HG03097 (cell line): ENCODE measurements around the gene IKZF1.

Experiments
- ATAC-seq: cut with Tn5 transposase; IDR thresholded peaks from one replicate; pipeline ENCODE4 v1.9.1; 2021; ENCODE audit not compliant: unreplicated experiment, low FRiP score

IKZF1 gene

DNA sequence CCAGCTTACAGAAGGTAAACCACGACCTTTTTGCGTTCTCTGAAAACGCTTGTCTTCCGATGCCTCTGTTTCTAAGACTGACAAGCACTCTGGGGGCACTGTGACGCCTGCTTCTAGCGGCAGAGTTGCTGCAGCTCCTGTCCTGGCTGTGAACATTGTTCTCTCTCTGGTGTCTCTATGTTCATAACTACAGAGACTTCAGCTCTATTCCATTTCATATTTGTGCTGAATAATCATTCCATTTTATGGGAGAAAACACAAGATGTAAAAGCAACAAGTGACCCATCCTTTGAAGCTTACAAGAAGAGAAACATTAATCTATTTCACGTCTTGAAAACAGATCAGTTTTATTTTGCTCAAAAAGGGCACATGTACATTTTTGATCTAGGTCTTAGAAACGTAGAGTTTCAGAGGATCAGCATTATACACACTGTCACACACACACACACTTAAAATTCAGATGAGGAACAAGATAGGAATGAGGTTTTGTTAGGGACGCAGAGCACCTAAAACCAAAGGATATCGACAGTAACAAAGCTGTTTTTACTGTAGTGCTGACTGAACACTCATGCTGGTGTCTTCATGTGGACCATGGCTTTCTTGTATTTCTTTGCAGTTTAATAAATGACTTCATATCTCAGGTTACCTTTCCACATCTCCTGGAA lies 3.0 kb downstream of the IKZF1 start:
- no peak for ATAC-seq

DNA sequence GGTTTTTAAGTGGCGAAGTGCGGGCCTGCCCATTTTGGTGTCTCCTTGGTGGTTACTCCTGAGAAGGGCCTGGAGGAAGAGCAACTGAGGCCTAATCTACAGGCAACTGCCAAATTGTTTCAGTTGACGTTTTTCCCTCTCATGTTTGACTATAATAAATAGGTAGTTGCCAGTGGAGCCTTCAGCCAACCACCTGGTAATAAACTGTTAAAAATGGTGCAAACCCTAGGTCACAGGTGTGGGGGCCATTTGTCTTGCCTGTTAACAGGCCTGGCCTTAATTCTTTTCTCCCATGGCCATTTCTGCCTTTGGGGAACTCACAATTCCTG lies 3.7 kb downstream of the IKZF1 start:
- ATAC-seq, result no peak

DNA sequence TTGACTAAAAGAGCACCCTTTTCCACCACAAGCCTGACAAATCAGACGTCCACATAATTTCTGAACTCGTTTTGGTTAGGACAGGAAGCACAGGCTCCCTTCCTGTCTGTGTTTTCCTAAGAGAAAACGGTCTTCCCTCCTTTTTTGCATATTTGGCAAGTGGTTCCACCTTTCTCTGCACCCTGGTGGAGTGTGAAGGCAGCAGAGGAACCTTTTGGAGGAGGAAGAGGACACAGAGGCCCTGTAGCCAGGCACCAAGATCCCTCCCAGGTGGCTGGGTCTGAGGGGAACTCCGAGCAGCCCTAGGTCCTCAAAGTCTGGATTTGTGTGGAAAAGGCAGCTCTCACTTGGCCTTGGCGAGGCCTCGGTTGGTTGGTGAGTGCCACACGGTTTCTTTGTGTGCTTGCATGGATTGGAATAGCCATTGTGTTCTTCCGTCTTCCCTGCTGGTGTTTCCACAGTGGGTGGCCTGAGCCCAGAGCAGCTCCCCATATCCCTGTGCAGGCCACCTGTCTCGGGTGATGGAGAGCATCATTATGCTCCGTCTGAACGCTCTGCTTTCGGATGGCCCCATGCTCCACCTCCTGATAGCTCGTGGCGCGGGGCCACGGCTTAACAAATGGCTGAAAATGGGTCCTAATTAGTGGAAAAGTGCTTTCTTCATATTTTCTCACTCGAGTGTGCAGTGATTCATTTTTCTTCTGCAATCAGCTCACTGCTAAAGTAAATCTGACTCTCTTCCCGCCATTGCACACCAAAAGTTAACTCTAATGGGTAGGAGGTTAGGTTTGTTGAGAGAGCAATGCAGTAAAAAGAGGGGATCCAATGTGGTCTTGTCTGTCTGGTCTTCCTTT lies 4.2 kb downstream of the IKZF1 start:
- no peak for ATAC-seq

DNA sequence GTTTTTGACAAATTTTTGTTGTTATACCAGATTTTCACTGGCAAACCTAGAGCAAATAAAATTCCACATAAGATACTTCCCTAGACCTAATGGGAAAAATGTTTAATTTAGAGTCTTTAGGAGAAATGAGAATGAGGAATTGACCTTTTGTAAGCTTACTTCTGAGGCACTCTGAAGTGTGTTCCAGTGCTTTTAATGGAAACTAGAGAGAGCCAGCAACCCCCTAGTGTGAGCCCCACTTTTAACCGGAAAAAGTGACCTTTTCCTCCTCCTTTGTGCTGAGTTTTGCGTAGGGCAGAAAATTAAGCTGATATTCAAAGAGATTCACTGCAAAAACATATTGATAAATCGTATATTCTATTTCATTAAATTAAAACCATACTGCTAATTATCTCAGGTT lies 5.2 kb downstream of the IKZF1 start:
- no peak for ATAC-seq

DNA sequence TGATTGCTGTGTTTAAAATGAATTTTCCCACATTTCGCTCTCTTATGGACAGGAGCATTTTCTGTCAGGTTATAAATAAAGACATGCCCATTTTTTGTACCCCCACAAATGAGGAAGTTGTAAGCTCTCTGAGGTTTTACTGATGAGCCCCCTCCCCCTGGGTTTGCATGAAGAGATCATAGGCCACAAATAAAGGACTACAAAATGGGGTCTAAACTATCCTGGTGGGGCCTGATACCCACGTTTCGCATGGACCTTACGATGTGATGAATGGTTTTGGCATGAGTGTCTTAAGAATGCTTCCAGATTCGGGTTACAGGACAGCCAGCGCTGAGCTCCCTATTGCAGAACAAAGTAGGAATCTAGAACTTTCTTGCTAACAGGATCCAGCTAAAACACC lies 5.8 kb downstream of the IKZF1 start:
- no peak for ATAC-seq

DNA sequence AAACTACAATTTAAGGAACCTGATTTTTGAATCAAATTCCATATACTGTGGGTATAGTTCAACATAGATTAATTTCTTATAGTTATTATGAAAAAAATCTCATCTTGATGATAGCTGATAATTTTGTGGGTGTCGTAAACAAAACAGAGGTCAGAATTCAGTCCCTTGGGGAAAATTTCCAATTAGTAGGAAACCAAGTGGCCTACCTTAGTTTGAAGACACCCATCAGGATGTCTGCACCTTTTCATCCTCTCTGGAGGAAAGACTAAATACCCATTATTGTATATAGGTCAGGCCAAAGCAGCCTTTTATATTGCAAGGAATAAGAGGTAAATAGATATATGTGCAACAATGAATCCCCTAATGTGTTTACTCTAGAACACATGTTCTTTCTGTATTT lies 6.4 kb downstream of the IKZF1 start:
- ATAC-seq, result no peak

DNA sequence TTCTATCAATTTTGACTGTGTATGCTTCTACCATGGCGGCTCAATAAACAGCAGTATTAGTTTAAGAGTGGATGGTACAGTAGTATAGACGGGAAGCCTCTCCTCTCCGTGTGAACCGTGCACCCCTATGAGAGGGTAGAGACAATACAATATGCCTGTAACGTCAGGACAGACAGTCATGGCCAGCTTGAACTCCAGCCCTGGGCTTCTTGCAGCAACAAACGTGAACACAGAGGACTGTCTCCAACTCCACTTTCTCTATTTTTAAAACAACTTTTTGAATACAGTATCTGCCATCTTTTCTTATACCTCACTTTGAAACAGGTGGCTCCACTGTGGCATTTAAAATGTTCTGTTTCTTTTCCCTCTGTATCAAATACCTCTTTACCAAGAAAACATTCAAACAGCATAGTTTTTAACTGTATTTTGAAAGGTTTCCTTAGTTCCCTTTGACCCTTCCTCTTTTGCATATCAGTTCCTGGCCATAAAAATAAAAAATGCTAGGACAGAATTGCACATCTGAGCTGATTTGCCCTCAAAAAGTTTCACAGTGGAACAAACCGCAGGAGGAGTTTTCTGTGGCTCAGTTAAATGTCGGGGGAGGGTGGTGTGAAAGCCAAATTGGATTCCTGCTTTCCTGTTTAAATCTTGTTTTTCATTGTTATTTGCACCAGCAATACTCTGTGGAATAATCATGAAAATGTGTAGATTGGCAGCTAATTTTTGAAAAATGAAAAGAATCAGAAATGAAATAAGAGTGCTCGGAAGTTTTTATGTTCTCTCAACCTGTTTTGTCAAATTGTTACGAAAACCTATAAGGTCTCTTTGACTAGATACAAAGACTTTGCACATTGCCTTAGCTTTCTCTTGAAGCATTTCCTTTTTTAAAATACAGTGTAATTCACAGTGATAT lies 8.0 kb downstream of the IKZF1 start:
- ATAC-seq, result no peak

DNA sequence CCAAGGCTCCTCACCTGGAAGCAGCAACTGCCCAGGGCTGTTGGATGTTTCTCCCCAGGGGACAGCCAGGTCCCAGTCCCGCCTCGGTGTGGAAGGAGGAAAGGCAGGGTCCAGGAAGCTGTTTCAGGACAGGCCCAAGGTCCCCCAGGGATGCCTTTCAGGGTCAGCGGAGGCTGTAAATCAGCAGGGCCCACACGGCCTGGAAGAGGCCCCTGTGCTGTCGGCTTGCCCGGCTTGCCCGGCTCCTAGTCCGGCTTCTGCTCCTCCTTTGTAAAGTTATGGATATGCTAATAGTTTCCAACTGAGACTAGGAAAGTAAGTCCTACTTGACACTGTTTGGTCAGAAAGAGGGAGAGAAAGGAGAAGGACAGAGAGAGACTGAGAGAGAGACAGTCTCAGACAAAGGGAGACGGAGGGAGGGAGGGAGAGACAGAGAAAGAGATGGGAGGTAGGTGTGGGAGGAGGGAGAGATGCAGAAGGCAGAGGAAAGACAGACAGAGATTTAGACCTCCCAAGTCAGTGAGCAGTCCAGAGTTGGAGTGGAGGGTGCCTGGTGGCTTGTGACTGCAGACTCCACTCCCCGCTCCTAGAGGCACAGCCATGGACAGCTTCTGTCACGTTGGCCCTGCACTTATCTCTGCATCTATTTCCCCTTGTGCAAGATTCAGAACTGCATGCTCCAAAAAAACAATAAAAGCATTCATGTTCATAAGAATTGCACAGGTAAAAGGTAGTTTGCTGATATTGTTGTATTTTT lies 10.5 kb downstream of the IKZF1 start:
- ATAC-seq, result no peak

DNA sequence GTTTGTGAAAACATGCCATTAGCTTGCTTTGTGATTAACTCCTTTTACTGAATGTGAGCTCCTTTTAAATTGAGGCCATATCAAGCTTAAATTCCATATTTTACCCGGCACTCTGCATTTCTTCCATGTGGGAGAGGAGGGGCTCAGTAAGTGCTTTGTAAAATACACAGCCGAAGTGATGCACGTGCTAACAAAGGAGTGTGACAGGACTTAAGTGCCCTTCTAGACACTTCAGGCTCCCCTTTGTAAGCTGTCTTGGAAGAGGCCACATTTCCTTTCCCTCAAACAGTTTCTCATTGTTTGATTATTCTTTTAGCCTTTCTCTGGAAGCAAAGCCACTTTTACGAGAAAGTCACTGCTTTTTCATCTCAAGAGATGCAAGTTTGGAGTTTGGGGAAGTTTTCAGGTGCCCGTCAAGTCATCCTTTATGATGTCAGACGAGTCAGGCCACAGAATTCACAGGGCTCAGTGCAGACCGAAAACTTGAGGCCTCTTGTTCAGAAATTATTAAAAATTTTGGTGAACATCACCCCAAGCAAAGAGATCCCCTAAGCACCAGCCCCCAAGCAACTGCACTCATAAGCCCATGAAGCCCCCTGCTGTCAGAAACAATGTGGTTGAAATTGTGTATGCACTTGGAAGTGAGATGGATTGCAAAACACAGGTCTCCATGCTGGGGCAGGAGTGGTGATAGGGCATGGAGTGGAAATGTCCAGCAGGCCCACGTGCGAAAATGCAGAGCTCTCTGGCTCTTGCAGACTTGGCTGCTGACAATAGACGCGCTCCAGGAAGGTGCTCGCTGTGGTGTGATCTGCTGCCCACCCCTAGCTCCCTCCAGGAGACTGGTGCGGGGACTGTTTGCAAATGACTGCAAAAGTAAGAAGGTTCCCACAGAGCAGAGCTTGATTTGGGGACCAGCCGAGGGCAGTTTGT lies 11.5 kb downstream of the IKZF1 start:
- ATAC-seq, result no peak

DNA sequence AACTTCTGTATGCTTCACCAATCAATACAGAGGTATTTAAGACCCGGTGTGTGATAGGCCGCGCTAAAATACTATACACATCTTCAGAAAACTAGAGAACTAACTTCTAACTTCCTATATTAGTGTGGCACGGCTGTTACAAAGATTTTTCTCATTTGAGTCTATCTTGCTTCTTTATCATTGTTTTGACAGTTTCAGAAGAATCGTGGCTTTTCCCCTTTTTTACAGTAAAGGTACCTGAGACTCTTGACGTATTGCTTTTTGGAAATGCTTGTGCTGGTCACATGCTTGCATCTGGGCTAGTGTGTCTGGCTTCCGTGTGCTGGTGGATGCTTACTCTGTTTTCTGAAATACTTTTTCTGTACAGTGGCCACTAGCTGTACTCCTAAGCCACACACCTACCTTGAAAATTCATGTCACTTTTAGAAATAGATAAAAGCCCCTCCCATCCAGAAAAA lies 12.7 kb downstream of the IKZF1 start:
- ATAC-seq, result peak; percentile 48

DNA sequence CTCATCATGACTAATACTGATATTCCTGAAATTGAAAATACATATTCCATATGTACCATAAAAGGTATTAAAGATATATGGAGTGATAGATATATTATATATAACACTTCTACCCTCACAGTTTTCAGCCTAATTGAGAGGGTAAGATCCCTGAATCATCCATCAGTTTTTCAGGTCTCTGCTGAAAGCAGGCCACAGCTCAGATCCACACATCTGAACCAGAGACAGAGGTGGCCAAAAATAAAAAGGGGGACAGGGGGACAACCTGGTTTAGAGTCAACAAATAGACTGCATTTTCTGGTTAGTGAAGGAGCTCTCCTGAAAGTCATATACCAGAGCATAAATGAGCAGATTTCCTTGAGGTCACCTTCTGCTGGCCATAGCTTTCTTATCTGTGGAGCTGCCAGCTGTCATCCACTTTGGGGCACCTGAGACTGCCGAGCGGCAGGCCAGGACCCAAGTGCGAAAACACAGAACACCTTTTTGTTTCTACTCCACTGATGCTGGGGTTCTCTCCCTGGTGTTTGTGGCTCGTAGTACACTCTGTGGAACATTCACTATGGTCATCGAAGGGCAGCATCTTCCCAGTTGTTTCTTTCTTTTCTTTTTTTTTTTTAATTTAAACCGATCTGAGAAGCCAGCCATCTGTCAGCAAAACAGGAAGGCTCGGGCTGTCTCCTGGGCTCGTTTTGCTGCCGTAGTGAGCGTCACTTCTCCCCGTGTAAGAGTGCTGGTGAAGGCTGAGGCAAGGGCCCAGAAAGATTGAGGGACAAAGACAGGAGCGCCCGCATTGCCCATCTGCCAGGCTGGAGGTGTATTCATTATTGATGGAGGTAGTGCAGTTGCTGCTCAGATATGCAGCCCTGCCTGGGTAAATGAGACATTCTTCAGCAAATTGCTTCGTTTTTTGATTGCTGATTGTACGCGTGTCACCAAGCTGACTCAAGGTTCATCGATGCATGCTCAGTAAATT lies 13.5 kb downstream of the IKZF1 start:
- no peak for ATAC-seq

DNA sequence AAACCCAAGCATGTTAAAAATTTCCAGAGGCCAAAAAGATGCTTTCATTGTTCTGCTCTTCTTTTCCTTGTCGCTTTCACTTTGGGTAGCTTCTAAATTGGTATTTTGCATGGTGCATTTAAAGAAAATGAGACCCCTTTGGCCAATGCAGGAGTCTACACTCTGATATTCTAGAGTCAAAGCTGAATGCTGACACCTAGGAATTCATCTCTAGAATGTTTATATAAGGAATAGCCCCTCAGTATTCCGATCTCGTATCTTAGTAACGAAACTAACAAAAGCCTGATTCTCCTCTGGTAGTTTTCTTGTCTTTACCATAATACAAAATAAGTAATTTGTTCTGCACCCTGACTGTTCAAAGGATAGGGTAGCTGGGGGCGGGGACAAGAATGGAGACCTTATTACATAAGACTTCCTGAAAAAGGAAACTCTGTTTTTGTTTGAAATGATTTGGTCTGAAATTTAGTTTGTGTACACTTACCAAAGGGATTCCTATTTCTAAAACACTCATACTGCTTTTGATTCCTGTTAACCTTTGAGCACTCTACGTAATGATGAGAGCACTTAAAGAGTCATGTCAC lies 17.1 kb downstream of the IKZF1 start:
- no peak for ATAC-seq

DNA sequence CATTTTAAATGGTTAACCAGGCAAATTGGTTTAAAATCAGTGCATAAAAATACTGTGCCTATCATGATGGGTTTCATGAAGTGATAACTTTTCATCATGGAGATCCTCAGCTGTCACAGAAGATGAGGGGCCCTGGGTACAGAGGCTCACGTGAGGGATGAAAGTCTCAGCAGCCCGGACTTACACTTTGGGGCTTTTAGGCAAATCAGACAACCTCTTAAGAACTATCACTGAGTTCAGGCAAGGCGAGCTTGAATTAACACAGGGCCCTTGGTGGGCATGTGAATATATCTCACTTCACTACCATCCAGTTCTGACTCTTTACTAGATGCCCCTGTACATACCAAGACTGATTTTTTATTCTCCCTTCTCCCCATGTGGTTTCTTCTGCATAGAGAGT lies 19.6 kb downstream of the IKZF1 start:
- no peak for ATAC-seq

DNA sequence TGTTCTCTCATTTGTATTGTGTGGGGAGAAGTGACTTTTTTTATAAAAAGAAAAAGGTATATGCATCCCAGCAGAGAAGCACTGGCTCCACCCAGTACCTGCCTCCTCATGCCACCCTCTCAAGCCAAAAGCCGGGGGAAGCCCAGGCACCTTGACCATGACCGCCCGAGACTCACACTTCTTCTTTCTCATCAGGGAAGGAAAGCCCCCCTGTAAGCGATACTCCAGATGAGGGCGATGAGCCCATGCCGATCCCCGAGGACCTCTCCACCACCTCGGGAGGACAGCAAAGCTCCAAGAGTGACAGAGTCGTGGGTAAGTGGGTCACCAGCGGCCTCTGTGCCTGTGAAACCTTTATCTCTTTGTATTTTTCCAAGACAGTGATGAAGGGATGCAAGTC lies 22.9 kb downstream of the IKZF1 start:
- ATAC-seq, result no peak

DNA sequence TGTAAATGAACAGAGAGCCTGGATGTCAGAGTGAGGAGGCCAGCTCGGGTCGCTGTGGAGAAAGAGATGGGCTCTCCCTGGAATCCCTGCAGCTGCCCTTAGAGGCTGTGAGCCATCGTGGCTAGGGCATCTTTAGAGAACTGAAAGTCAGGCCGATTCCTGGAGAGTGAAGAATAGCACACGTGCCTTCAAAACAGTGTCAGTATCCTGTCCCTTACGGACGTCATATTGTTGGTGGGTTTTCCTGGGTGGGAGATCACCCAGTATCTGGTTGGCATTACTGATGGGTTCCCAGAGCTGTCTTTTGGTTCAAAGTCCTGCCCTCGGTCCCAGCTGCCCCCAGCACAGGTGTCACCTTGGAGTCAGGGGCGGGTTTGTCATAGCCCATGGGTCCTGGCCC lies 25.3 kb downstream of the IKZF1 start:
- no peak for ATAC-seq

DNA sequence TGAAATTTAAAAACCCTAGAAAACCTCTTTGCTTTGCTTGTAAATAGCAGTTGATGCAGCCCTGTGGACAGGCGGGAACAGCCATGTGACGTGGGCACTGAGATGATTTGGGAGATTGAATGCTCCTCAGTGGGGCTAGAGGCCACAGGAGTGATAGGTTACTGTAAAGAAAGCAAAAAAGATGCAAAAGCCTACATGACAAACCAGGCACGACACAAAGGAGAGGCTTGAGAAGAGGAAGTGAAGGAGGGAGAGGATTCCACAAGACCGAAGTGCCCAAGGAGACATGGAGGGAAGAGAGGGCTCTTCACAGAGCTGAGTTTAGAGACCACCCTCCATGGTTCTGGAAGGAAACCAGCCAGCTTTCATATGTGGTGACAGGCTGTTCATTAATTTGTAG lies 25.7 kb downstream of the IKZF1 start:
- no peak for ATAC-seq

DNA sequence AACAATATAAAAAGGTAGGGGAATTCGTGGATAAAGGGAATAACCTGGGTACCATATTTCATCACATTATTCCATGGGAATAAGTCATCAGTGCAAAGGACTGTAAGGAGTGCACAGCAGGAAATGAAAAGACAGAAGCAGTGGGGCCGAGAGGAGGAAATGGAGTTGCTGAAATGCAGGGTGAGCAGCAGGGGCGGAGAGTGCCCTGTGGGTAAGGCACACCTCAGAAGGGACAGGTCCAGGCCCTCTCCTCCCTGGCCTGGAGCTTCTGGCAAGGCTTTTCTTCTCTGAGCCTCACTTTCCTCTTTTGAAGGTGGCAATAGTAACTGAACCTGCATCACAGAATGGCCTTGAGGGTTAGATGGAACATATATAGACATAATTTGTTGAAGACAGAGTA lies 26.2 kb downstream of the IKZF1 start:
- ATAC-seq, result peak; percentile 29
